GM19395 (cell line): ENCODE results near the gene PADI3.

ENCODE experiments used
- ATAC-seq: cut with Tn5 transposase; IDR thresholded peaks from one replicate; pipeline ENCODE4 v1.9.1; 2021; ENCODE audit warnings: mild to moderate bottlenecking, moderate library complexity; ENCODE audit not compliant: unreplicated experiment

PADI3 gene

DNA sequence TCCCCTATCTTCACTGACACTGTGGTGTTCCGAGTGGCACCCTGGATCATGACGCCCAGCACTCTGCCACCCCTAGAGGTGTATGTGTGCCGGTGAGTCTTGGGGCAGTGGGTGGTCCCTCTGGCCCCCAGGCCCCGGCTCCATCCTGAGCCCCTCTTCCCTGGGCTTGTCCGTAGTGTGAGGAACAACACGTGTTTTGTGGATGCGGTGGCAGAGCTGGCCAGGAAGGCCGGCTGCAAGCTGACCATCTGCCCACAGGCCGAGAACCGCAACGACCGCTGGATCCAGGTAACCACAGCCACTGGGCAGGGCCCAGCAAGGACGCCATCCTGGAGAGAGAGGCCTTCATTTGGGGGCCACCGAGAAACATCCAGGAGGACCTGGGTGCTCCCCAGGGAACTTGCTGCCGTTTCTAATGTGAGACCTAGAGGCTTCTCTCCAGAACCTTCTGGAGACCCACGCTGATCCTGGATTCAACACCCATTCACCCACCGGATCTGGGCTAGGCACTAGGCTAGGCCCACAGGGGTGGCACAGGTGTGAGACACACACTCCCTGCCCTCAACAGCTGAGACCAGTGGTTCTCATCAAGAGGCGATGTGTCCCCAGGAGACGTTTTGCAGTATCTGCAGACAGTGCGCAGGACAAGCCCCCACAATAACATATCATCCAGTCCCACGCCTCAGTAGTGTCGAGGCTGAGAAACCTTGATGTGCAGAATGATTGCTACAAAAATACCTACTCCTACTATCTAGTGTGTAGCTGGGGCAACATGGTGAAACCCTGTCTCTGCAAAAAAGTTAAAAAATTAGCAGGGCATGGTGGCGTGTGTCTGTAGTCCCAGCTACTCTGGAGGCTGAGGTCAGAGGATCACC is 22.2 kb downstream of the PADI3 start:
- ATAC-seq: no peak

DNA sequence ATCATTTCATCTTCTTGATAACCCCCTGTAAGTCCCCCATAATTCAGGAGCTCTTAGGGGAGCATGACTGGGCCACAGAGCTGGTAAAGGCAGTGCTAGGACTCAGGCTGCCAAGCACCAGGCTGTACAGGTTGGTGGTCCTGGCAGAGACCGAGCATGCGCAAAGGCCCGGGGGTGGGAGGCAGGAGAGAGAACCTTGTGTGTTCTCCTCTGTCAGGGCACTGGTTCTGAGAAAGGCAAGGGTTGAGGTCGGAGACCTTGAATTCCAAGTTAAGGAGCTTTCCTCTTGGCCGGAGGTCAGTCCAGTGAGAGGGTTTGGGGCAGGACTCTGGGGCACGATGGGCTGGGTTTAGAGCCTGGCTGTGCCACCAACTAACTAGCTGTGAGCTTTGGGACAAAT is 23.2 kb downstream of the PADI3 start:
- no peak for ATAC-seq

DNA sequence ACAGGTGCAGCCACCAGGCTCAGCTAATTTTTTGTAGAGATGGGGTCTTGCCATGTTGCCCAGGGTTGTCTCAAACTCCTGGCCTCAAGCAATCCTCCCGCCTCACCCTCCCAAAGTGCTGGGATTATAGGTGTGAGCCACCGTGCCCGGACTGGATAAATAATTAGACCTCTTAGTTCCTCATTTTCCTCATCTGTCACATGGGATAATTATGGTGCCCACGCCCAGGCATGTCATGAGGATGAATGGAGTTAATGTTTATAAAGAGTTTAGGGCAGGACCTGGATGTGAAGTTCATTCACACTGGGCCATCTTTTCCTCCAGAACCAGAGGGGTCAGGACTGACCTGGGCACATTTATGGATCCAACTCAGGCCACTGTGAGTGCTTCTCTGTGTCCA is 23.7 kb downstream of the PADI3 start:
- no peak for ATAC-seq

DNA sequence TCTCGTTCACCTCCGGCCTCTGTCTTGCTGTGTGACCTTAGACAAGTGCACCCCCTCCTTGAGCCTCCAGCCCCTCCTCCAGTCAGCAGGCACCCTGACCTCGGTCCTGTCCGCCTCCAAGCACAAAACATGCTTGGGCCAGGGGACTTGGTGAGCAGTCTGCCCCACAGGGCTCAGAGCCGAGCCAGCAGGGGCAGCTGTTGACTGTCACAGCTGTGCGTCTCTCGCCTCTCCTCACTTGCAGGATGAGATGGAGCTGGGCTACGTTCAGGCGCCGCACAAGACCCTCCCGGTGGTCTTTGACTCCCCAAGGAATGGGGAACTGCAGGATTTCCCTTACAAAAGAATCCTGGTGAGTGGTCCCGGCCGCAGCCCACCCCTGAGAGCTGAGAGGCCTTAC is 24.2 kb downstream of the PADI3 start:
- no peak for ATAC-seq

DNA sequence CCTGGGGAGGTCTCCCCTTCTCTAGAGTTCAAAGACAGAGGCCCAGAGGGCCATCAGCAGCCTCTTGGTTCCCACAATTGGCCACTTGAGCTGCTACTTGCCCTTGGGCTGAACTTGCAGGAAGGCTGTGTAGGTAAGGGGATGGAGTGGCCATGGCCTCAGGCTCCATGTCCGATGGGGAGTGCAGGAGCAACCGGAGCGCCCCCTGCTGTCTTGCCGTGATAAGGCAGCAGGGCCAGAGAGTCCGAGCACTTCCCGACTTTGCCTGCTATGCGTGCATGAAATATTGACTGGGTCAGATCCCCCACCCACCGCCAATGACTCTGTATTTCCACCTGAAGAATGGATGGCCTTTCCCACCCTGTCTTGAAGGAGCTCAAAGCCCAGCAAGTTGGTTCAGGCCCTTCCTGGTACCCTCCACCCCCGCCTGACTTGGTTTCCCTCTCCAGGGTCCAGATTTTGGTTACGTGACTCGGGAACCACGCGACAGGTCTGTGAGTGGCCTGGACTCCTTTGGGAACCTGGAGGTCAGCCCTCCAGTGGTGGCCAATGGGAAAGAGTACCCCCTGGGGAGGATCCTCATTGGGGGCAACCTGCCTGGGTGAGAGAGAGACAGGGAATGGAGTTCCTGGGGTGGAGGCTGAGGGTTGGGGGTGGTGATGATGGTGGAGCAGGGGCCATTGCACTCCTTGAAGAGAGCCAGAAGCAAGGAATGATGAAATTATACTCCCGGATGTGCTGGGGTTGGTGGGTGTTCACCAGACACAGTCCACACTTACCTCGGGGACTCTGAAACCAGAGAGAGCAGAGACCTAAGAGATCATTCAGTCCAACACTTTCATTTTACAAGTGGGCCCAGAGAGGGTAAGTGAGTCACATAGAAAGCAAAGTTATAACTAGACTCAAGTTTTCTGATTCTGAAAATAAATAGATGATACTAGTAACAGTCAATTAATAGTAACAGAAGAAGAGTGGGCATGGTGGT is 25.6 kb downstream of the PADI3 start:
- no peak for ATAC-seq

DNA sequence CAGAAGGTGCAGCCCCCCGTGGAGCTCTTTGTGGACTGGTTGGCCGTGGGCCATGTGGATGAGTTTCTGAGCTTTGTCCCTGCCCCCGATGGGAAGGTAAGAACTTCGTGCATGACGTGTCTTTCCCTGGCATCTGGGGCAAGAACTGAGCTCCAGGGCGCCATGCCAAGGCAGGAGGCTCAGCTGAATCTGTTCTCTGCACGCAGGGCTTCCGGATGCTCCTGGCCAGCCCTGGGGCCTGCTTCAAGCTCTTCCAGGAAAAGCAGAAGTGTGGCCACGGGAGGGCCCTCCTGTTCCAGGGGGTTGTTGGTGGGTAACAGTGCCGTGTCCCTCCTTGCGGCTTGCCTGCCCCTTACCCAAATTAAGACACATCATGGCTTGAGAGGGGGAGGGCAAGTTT is 27.7 kb downstream of the PADI3 start:
- ATAC-seq: no peak

DNA sequence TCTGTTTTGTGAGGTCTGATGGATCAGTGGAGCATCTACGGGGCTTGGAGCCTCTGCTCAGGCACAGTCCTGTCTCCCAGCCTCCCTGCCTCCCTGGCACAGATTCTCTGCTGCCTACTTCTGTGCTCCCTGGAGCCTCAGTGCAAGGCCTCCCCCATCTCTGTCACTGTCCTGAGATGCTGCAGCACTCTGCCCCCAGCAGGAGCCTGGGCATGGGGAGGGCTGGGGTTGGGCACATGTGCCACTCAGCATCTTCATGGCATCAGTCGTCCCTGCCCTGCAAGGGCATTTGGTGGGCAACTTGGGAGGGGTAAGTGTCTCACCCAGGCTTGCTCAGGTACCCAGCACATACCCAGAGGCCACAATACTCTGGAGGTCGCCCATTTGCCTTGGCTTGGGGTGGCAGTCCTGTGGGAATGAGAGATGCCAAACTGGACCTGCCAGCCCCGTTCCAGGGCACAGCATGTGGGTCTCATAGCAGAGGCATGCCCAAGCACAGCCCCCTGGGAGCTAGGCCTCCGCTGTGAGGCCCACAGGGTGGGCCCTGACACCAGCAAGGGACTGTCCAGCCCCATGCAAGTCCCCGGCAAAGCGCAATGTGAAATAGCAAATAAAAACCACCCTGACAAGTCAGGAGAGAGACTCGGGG is 28.7 kb downstream of the PADI3 start:
- ATAC-seq: no peak

DNA sequence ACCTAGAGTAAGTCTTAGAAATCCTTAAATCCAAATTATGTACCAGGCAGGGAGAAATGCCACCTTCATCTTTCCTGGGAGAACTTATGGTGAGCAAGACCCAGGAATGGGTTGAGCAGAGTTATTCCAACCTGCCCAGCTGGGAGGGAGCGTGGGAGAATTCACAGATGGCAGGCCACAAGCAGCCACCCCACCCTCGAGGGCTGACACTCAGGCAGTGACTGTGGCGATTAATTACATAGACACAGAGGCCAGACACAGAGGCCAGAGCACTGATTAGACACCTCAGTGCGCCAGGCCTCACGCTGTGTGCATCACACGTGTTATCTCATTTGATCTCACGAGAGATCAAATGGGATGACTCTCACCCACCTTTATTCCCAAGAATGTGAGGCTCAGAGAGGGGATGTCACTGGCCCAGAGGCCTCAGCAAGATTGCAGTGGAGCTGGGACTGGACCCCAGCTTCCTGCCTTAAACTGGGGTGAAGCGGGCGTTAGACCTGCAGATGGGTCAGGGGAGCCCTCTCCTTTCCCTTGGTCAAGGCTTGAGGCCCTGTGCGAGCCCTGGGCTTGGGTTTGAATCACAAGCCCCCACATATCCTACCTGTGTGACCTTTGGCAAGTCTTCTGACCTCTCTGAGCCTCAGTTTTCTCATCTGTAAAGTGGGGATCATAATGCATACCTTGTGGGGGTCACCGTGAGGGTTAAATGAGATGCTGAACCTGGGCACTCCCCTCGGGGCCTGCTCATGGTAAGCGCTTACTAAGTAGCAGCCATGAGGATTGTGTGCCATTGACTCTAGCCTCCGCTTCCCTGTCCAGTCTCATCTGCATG is 30.3 kb downstream of the PADI3 start:
- no peak for ATAC-seq

DNA sequence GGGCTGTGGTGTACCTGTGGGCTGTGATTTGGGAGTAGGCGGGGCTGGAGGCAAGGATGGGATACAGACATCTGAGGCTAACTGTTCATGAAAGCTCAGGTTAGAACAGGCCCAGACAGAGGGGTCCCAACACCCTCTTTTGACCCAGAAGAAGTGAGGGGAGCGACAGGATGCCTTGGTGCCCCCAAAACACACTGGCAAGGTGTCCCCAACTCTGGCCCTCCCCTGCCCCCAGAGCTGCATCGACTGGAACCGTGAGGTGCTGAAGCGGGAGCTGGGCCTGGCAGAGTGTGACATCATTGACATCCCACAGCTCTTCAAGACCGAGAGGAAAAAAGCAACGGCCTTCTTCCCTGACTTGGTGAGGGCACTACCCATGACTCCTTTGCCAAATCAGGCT is 31.5 kb downstream of the PADI3 start:
- ATAC-seq: no peak

DNA sequence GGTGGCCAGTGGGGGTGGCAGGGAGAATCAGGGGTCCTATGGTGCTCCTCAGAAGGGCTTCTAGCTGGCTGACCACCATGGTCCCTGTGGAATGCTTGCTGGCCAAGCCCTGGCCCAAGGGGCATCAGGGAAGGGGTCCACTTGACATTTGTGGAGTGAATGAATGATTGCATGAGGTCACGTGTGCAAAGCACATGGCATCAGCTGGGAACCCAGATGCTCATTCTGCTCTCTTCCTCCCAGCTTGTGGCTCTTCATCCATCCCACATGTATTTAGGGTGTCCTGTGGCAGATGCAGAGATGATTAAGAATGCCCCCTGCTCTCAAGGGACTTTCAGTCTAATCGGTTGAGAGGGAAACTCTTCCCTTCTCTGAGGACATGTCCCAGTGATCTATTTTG is 32.0 kb downstream of the PADI3 start:
- ATAC-seq: no peak

DNA sequence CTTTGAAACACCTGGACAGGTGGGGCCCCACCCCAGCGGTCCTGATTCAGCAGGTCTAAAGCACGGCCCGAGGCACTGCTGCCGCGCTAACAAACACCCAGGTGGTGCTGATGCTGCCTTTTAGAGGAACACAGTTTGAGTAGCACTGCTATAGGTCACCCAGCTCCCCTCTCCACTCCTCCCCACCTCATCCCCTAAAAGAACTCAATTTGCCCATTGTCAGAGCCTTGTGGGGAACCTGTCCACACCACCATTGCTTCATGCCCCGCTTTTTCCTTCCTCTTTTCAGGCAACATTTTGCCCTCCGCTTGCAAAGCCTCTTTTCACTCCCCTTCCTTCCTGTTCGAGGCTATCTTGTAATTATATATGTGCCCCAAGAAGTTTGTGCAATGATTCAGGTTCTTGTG is 32.9 kb downstream of the PADI3 start:
- no peak for ATAC-seq

DNA sequence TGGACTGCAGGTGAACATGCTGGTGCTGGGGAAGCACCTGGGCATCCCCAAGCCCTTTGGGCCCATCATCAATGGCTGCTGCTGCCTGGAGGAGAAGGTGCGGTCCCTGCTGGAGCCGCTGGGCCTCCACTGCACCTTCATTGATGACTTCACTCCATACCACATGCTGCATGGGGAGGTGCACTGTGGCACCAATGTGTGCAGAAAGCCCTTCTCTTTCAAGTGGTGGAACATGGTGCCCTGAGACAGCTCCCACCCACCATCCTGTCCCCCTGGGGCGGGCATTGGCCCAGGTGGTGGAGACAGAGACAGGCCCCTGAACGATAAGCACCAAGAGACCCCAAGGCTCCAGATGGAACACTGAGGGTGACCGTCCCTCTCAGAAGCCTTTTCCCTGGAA is 33.9 kb downstream of the PADI3 start:
- no peak for ATAC-seq

DNA sequence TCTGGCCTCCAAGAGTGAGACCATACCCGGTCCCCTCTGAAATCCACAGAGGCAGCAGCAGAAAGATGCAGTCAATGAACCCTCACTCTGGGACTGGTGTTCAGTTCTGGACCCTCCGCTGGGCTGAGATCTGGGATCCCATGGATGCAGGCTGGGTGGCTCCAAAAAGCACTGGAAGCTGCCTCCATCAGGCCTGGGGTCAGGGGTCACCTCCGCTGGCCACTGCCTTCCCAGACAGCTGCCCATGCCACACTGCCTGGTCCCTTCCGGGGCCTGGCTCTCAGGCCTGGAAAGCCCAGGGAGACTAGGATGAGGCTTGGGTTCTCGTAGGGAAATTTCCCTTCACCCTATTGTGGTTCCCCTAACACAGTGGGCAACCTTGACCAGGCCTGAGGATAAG is 37.7 kb downstream of the PADI3 start:
- ATAC-seq: no peak

DNA sequence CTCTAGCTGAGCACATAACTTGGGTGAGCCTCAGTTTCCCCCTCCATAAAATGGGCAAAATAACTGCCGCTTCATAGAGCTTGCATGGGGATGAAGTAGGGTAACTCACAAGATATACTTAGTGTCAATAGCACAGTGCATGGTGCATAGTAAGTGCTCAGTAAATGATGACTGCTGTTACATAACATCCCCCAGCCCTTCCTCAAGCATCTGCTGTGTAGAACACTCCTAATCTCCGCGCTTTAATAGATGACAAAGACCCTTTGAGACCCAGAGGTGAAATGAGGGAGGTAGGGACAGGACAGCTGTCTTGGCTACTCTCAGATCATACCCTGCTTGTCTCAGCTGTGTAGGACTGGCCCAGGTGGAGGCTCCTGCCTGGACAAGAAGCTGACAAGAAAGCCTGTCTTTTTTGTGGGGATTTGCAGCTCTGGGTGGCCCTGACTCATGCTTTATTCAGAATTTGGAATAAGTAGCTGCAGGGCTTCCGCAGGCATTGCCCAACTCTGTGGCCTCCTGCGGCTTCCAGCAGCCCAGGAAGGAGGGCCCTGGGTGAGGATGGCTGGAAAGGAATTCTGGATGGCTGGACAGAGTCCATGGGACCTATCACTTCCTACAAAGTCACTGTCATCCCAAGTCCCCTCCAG is 38.4 kb downstream of the PADI3 start:
- ATAC-seq: no peak

DNA sequence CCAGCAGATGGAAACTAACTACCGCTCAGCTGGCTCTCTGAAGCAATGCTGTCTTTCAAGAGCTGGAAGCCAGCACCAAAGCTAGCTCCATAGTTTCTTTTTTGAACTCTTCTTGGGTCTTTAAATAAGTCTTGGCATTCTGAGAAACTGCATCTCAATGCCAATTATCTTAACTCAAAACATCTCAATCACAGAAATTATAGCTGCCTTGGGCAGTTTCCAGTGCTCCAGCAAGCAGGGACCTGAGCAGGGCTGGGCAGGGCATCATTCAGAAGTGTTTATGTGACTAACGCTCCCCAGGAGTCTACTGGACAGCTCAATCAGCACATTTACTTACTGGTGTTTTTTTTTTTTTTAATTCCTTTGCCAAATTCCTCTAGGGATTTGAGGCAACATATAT is 40.8 kb downstream of the PADI3 start:
- no peak for ATAC-seq

DNA sequence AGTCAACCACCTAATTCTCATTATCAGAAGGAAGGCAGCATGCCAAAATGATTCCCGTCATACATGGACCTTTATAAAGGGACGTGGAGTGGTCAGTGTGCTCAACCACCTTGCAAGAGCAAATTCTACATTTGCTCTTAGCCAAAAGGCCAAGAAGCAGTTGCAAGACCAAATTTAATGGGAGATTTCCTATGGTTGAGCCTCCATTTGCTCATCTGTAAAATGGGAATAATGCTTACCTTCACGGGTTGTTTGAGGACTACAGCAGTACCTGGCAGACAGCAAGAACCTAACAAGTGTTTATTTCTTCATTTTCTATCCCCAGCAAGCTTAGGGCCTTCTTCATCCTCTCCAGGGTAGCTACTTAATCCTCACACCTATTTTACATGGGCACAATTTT is 41.7 kb downstream of the PADI3 start:
- no peak for ATAC-seq

DNA sequence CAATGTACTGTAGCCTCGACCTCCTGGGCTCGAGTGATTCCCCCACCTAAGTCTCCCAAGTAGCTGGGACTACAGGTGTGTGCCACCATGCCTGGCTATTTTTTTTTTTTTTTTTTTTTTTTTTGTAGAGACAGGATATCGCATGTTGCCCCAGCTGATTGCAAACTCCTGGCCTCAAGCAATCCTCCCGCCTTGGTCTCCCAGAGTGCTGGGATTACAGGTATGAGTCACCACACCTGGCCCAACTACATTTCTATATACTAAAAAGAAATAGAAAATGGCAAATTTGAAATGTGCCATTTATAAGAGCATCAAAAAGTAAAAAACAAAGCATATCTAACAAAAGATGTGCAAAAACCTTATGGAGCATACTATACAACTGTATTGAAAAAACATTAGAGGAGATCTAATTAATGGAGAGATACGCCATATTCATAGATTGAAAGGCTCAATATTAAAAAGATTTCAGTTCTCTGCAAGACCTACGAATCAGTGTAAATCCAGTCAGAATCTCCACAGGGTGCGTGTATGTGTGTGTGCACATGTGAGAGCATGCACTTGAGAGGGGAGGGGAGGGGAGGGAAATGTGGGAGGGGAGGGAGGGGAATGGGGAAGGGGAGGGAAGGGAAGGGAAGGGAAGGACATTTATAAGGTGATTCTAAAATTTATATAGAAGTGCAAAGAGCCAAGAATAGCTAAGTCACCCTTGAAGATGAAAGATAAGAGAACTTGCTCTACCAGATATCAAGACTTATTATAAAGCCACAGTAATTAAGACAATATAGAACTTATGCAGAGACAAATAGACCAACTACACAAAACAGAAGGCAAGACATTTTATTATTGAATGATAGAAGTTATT is 43.6 kb downstream of the PADI3 start:
- no peak for ATAC-seq

DNA sequence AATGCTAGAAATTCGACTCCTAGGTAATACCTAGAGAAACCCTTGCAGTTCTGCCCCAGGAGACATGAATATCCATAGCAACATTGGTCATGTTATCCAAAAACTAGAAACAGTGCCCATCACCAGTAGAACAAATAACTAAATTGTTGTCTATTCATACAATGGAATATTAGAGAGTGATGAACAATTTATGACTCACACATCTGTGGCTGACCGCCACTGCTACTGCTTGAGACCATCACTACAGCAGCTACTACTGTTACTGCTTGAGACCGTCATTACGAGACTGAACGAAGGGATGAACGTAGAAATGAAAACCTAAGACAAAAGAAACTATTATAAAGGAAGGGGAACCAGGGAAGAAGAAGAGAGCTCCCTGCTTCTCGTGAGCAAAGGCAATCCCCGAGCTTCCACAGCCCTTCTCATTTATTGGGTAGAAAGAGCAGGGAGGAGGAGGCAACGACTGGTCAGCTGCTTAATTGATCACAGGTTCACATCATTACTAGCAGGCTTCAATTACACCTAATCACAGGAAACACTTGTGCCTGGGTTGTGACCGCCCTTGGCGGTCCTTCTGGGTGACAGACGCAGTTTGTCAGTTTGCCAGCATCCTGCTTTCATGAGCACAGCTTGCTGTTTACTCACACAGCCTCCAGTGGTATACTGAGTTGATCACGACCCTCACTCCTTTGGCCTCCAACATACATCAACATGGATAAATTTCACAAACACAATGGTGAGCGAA is 45.0 kb downstream of the PADI3 start:
- ATAC-seq: no peak
